Fibroblast of skin of right quadriceps (primary cell): ENCODE measurements around the gene TRIM17.
A peak's percentile ranks its signal among the peaks of the same experiment; 100 is the strongest.

ENCODE experiments used
- DNase-seq: peaks from one replicate; pipeline ENCODE4 v3.0.0-alpha.2; 2013

Gene TRIM17

DNA sequence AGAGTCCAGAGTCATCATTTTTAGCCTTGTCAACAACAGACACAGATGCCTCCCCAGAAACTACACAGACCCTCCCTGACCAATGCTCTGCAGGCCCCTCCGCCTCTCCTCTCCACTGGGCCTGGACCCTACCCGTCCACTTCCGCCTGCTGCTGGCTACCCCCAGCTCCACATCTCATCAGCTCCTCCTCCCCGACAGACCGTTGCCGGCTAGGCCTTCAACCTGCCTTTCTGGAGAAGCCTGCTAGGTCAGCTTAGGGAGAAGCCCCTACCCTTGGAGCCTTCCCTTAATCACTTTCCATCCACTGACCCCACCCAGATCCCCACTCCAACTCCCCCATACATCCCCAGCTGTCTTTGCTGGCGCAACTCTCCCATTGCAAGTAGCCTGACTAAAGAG is 1.4 kb downstream of the TRIM17 start:
- DNase-seq = no peak

DNA sequence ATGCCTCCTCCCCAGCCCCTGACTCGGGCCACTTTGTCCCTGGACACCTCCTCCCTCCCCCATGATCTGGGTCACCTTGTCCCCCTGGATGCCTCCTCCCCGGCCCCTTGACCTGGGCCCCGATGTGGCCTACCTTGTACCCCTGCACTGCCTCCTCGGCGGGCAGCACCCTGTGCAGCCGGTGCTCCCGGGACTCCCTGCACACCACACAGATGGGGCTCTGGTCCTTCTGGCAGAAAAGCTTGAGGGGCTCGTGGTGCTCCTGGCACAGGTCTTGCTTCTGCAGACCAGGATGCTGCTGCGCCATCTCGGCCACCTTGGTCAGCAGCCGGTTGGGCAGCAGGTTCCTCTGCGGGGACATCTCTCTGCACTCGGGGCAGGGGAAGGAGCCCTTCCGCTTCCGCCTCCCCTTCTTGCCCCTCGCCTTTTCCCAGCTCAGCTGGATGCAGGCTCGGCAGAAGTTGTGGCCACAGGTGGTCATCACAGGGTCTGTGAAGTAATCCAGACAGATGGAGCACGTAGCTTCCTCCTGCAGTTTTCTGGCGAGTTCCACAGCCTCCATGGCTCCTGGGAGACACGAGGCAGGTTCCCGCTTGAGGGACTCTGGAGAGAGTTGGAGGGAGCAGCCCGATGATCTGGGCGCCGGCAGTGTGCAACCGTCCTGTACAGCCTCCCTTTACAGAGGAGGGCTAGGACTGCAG is 2.0 kb downstream of the TRIM17 start:
- DNase-seq = no peak

DNA sequence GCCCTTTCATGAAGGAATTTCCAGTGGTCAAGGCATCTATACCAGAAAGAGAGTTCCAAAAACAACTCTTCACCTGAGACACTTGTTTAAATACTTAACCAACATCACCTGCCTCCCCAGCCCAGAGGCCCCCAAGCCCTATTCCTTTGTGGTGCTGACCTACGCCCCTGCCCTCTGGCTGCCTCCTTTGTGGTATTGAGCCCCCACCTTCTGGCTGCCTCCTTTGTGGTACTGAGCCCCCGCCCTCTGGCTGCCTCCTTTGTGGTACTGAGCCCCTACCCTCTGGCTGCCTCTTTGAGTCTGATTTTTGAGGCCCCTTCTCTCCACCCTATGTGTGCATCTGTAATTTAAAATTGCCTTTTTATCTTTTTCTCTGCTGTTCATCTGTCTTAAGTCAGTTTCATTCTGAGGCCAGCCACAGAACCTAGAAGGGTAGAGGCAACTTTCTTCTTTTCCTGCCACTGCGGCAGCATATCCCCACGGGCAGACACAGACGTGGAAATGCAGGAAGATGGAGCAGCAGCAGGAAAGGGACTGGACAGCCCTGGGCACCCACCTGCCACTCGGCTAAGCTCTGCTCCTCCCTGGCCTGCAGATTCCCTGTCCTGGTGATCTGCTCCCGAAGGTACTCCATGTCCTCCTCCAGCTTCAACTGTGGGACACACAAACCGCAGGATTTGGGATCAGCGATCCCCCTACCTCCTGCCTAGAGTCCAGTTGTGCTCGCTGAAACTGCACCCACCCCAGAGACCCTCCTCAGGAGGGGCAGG is 3.2 kb downstream of the TRIM17 start:
- no peak for DNase-seq

DNA sequence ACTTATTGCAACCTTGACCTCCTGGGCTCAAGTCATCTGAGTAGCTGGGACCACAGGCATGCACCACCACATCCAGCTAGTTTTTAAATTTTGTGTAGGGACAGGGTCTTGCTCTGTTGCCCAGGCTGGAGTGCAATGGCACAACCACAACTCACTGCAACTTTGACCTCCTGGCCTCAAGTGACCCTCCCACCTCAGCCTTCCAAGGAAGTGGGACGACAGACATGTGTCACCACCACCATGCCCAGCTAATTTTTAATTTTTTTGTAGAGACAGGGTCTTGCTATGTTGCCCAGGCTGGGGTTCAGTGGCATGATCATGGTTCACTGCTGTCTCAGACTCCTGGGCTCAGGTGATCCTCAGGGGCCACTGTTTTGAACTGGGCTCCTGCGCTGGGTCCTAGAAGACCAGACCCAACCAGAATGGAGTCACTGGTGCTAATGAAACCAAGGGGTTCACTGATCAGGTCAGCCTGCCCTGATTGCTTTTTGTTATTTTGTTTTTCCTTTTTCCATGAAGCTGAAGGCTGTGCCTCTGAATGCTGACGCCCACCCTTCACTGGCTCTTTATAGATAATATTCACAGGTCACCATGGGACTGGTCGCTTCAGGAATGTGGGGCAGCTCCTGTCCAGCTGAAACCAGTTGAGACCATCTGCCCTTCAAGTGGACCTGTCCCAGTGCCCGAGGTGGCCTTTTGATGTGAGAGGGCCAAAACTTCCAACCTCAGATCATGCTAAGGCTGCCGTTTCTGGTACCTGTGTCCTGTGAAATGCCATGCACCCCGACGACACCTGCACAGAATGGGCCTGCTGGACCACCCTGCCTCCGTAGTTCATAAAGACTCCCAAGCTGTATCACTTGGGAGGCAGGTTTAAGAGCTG is 4.9 kb downstream of the TRIM17 start:
- no peak for DNase-seq

DNA sequence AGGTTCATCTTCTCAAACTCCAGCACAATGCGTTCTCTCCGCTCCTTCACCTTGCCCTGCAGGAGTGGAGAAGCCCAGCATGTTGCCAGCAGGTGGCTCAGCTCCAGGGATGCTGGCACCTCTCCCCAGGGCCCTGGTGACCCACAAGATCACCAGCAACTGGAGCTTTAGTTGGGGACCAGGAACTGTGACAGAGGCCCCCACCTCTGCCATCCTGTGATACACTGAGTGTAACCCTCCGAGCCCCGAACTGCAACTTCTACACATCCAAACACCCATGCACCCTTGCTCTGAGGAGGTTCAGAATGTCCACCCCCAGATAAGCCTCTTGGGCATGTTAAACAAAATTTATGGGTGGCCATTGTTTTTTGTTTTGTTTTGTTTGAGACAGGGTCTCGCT is 5.5 kb downstream of the TRIM17 start:
- no peak for DNase-seq

DNA sequence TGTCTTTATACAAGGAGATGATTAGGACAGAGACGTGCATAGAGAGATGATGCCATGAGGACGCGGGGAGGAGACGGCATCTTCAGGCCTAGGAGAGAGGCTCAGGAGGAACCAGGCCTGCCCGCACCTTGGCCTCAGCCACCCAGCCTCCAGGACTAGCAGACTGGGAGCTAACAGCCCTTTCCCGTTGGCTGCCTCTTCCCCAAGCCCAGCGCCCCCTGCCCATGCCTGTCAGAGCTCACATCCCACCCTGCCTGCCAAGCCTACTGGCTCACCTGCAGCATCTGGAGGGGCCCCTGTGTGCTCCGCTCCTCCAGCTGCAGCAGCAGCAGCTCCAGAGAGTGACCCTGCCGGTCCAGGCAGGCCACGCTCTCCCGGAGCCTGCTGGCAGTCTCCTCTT is 6.0 kb downstream of the TRIM17 start:
- DNase-seq = no peak

DNA sequence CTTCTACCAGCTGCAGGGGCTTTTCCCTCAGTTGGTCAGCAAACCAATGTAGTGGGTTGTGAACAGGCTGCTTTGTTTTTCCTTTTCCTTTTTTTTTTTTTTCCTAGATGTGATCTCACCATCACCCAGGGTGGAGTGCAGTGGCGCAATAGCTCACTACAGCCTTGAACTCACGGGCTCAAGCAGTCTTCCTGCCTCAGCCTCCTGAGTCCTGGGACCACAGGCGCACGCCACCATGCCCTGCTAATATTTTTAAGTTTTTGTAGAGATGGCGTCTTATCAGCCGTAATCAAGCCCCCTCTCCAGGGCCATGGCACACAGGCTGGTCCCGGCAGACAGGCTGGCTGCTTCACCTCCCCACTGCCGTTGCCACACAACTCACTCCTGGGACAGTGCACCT is 6.6 kb downstream of the TRIM17 start:
- DNase-seq = no peak

DNA sequence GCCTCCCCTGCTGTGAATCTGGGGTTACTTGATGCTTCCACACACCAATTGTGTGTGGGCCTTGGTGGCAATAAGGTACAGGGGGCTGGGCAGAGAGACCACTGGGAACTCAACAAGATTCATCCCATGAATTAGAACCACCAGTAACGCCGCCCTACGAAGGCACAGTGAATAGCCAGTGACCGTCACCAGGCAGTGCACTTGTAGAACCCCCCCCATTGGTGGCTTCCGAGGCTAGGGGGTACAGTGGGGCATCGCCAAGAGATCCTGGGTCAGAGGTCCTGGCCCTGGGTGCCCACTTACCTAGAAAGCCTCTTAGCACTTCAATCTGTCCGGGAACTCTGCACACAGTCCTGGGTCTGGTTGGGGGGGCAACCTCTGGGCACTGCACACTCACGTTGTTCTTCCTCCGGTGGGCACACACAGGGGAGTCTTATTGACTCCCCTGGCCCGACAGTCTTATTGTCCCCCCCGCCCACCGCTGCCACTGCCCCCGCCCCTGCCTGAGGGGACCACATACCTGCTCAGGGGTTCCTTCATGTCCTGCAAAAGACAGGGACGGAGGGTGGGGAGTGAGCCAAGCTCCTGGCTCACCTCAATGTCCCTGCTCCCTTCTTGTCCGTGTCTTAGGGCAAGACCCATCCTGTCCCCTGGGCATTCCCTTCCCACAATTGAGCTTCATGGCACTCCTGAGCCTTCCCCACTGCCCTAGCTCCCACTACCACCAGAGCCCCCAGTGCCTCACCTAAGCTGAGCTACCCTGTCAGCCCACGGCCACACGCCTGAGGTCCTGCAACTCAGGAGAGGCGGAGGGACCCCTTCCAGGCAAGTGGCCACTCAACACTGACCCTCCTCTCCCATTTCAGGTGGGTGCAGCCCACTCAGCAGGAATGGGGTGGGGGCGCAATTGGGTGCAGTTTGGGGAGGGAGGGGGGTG is 7.5 kb downstream of the TRIM17 start:
- no peak for DNase-seq

DNA sequence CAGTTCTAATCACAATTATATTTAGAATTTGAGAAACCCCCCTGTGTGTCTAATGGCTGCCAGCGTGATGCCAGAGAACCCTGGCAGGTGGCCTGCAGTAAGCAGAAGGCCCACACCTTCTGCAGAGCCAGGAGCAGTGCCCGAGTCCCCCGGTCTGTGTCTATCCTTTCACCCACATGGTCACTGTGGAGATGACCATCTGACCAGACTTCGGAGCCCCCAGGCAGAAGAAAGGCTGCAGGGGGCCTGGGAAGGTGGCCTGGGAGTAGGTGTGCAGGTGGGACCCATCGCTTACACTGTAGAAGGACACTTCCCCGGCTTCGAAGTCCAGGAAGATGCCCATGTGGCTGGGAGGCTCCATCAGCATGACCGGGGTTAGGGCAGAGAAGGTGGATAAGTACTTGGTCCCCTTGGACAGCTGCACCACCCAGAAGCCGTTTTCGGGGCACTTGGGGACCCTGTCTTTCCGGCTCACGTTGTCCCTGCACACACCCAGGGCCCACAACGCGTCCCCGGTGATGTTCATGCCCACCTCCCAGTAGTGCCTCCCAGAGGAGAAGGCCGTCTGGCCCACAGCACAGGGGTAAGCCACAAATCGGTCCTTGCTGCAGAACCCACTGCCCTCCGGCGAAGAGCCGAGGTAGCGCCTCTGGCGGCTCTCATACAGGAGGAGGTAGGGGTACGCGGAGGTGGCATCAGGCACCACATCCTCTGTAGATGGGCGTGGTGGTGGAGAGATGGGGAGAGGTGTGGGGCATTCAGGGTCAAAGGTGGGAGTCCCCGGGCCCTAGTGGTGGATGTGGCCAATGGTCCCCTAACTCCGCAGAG is 8.4 kb downstream of the TRIM17 start:
- DNase-seq = no peak

DNA sequence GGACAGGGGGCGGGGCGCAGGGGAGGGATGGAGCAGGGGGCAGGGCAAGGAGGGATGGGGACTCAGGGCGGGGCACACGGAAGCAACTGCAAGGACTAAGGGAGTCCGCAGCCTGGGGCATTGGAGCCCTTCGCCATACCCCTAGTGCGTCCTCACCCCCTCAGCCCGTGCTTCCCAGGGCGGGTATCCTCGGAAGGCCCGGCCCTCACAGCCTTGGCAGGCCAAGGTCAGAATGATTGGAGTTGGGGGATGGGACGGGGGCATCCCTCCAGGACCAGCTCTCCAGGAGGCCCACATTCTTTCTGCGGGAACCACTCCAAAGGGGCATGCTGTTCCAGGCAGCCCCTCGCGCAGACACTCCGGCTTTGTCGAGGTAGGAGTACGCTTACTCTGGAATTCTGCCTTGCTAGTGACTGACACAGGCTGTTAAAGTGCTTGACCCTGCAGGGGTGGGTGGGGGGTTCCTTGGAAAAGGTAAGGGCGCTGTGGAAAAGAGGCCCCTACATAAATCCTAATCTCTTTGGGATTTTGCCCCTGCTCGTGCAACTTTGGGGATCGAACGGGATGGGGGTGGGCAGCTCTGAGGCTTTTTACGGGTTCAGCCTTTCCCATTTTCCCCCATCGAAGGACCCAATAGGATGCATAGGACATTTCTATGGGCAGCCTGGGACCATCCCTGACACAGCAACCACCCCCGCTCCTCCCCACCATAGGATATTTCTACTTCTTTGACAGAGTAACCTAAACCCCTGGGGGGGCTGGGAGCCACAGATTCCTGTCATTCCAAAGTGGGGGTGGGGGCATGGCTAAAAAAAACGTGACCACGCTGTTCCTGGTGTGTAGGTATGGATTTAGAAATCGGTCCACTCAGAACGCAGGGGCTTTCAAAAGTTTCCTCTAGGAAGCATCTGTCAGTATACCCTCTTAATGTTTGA is 9.3 kb downstream of the TRIM17 start:
- peak; percentile 50 for DNase-seq

DNA sequence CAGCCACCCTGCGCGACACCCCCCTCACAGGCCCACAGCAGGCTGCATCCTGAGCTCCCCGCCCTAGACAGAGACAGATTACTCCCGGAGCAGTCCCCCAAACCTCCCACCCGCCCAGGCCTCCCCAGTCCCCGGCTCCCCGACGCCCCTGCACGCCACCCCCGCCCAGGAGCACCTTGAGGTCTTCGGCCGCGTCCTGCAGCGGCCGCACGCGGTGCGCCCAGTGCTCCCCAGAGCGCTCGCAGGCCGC is 10.8 kb downstream of the TRIM17 start:
- DNase-seq = no peak

DNA sequence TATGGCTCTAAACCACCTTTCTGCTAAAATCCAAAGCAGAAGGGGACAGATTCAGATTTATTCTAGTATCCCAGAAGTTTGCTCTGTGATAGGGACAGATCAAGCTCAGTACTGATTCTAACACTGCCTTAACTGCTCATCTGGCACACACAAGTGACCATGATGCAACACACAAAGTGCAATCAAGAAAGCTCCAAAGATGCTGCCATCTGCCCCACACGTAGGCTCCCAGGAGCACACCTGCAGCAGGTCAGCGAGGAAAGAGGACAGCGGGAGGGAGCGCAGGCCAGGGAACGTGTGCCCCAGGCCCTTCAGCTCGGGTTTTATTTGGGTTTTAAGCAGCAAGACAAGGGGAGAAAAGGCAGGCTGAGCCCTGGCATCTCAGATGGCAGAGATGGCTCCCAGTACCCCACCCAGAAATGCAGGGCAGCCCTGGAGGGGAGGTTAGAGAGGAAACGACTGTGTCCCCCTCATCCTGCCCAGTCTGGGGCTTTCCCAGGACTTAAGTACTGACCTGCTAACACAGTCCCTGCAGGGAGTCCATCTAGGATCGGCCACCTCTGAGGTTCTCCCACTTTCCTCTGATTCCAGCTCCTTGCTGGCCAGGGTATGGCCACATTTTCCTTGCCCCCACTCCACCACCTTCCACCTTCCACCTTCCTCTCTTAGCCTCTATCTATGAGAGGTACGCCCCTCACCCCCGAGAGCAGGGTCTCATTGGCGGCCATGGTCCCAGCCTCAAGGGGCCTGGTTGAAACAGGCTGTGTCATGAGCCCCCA is 11.3 kb downstream of the TRIM17 start:
- DNase-seq = no peak

DNA sequence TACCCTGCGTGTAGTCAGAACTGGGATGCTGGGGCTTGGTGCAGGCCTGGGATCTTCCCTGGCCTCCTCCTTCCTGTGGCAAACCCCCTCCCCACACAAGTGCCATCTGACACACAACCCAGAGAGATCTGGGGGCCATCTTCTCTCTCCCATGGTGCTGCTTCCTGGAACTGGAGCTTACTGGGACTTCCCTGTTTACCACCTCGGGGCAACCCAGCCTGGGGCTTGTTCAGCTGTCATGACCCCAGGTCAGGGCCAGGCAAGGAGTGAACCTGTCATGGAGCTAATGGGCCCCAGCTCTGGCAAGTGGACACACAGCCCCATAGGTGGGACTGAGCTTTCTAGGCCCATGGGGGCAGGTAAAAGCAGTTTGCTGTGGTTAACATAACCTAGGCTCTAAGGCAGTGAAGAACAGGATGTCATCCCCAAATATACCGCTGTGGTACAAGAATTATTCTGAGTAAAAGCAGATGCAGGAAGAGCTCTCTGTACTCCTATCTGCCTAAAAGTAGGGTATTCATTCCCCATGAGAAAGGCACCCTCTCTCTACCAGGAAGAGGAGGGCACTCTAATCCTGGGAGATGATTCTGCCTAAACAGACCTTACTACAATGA is 12.4 kb downstream of the TRIM17 start:
- DNase-seq = no peak

DNA sequence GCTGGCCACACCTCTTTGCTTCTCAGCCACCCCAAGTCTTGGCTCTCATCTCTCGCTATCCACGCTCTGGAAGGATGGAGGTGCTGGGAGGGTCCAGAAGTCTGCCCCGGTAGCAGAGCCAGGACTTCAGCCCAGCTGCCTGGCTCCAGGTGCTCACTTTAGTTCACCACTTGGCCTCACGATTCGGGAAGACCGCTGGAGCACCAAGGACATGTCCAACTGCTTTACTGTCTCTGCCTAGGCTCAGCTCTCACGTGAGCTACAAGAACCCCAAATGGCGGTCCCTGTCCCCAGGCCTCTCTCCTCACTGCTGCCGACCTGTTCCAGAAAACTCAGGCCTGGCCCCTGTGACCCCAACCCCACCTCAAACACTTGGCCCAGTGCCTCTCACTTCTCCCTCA is 13.4 kb downstream of the TRIM17 start:
- DNase-seq = no peak

DNA sequence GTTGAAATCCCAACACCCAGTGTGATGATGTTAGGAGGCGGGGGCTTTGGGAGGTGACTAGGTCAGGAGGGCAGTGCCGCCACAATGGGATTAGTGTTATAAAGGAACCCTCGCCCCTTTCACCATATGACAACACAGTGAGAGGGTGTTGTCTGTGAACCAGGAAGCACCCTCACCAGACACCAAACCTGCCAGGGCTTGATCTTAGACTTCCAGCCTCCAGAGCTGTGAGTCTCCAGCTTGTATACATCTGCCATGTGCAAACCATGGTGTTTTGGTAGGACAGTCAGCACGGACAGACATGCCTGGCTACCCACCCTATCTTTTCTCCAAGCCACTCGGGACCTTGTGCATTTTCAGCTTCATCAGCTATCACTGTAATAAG is 14.0 kb downstream of the TRIM17 start:
- no peak for DNase-seq

DNA sequence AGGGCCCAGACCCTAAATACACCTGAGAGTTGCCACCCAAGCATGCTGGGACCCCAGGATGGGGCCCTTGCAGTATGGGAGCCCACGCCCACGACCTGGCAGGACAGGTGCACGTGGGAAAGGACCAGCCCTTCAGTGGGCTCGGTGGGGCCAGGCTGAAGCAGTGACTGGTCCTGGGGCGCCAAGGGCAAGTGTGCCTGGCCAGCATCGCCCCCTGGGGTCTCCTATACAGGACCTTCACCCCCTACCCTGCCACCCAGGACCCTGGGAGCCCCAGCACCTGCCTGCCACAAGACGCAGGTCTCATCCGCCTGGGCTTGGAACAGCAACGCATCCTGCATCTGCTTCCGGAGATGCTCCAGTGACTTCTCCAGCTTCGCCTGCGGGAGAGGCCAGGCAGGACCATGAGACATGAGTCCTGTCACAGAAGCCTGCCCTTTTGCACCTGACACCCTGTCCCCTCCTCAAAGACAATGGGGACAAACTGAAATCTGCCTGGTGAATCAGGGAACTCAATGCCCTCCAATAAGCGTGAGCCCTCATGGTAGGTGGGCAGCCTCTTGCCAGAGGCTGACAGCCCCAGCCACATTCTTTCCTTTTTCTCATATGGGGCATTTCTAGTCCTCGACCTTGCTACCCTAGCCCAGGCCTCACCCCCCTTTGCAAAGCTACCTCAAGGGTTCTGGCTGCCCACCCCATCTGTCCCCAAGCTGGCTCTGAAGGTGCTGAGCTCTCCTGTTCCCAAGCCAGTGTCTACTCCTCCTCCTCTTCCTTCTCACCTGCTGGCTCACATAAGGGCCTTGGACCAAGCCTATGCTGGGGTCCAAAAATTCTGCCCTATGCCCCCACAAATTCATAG is 14.7 kb downstream of the TRIM17 start:
- DNase-seq = no peak

DNA sequence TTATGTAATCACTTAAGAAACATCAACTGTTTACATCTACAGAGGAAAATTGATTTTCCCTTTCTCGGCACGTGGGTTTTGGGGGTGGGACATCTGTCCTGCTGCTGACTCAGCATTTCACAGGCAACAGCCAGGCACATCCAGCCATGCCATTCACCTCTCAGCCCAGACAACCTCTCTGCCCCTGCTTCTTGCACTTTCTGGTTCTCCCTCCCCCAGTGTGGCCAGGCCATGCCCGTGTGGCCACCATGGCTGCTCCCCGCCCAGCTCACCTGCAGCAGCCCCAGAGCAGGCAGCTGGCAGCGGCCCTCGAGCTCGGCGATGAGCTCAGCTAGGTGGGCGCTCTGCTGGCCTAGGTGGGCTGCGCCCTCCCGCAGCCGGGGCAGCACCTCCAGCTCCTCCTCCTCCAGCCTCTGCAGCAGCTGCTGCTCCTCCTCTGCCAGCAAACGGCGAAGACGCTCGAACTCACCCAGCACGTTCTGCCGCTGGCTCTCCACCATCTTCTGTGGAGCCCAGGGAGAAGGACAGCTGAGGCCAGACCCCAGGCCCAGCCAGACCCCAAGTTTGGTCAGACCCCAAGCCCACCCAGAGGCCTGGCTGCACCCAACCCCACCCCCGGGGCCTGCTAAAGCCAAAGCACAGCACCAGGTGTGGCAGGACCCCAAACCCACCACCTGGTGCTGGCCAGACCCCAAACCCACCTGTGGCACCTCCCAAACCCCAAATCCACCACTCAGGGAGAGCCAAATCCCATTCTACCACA is 15.8 kb downstream of the TRIM17 start:
- DNase-seq = no peak

DNA sequence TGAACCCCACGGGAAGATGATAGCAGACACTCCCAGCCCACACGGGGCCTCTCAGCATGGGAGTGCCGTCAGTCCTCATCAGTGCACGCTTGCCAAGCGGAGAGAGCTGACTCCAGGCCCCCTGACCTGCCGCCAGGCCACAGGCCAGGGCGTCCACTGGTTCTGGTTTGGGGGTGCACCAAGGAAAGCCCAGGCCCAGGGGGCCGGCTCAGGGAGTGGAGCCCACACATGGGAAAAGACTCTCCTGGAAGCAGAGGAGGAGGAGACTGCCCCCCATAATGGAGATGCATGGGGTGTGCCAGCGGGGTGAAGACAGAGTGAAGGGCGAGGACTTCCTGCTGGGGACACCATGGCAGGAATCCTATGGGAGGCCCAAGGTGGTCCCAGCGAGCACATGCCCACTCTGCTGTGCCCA is 16.4 kb downstream of the TRIM17 start:
- no peak for DNase-seq
